HG03571 (cell line): ENCODE data around the gene ANKRD44.
"Not testable (repeated sequence)": the region's sequence is repeated elsewhere in the genome, so short reads cannot be mapped to it uniquely, and the experiment has no call there.

Experiments
- ATAC-seq: cut with Tn5 transposase; IDR thresholded peaks from one replicate; pipeline ENCODE4 v1.9.1; 2021; ENCODE audit not compliant: unreplicated experiment

Gene ANKRD44

GRCh38 chr2:197085665-197086064 is 224.9 kb downstream of the ANKRD44 start:
- ATAC-seq, result no peak

GRCh38 chr2:197081294-197081693 is 229.3 kb downstream of the ANKRD44 start:
- no peak for ATAC-seq

GRCh38 chr2:197080578-197081216 is 229.9 kb downstream of the ANKRD44 start:
- ATAC-seq, result no peak

DNA sequence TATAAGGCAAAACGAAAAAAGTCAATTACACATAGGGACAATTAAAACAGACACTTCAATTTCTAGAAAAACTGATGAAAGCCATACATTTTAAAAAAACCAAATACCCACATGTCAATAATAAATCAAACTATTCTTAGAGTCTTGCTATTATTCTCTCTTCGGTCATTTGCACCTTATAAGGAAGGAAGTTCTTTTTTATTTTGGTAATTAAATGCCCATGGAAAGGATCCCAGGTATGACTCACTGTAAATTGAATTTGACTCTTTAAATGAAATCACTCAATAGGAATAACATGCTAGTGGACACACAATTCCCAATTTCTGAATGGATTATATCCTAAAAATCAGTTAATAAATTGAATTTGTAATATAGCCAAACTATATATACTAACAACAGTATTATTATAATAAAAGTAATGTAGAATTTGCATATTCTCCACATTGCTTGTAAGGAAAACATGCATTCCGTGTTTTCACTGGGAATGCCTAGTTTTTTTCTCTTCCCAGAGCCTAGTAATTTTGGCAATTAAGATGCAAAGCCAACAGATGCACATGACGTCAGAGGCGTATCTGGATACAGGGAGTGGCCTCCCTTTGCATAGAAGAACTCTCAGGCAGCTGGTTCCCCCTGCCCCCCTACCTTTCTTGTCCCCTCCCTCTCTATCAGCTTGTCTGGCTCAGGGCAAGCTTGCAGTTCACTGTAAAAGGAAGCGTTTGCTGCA is 230.6 kb downstream of the ANKRD44 start:
- no peak for ATAC-seq

DNA sequence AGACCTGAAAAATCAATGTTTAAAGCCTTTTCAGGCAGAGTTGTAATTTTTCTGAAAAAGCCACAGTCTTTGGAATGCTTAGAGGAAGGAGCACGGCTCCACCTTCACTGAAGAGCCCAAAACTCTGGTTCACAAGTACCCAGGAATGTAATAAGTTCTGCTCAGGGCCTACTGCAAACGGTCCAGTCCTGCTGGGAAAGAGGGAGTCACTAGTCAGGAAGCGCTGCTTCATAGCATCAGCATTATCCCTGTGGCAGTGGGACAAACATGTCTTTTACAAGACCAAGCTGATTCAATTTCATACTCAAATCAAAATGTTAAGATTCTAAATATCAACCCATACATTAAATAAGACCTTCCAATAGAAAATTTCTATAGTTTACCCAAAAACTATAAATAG is 231.2 kb downstream of the ANKRD44 start:
- ATAC-seq, result no peak

- no peak for ATAC-seq
Measured at GRCh38 chr2:197078535-197078934, 232.0 kb downstream of the ANKRD44 start.

- no peak for ATAC-seq
Measured at GRCh38 chr2:197077336-197077735, 233.2 kb downstream of the ANKRD44 start.

- no peak for ATAC-seq
Measured at GRCh38 chr2:197076652-197077051, 233.9 kb downstream of the ANKRD44 start.

DNA sequence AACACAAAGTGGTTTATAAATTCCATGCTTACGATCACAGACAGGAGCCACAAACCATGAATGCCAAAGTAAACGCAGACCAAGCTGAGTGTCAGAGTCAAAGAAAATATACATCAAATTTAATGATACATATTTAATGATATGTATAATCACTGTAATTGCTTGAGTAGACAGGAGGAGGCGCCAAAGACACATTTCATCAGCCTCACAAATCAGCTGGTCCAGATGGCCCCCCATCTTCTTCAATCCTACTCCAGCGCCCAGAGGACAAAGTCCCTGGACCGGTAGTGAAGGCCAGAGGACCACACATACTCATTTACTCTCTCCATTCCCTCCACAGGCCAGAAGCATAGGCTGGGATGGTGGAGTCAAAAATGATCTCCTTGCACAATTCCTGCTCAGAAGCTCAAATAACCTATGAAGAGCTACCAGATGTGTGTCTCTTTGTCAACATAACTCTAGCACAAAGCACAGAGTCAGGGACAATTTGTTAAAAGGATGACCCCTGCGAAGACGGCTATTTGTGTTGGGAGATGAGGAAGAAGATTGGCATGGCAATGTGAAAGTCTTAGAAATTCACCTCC is 234.7 kb downstream of the ANKRD44 start:
- no peak for ATAC-seq

DNA sequence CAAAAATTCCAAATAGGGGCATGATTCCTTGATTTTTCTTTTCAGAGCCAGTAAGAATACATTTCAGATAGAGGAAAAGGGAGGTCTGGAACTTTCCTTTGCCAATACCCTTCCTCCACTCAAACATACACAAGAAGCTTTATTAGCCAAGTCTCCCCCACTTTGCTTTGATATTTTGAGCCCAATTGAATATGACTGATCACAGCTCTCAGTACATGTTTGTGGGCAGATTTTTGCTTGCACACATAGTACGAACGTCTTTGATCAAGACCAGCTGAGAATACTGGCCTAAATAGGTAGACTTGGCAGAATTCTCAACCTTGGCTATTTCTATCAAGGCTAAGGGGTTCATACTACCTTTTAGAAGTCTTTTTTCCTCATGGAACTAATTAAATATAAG is 235.3 kb downstream of the ANKRD44 start:
- ATAC-seq, result no peak

DNA sequence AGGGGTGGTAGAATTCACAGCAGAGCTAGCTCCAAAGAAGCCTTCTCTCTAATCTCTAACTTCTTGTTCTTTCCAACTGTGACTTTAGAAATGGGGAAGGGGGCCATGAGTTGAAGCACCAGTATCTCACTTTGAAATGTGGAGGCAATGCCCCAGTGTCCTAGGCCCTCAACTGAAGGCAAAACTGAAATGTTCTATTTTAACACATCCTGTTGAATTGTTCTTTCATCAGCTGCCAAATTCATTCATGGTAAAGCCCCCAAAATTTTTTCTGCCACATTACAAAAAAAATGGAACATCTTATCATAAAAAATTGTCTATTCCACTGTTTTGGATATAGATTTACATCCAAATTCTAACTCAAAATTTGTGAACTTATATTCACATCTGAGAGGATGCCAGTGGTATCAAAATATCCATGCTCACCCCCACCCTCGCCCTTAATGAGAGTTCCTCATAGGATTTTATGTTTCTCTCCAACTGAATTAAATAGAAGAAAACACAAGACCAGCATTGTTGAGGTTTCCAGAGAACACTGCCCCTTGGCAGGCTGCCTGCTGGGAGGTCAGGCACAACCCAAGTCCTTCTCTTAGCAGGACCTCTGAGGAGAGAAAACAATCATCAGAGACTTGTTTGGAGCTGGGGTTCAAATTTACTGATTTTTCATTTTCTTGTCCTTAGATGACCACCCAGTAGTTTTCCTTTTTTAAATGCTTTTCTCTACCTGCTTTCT is 236.7 kb downstream of the ANKRD44 start:
- ATAC-seq, result no peak

GRCh38 chr2:197073270-197073669 is 237.3 kb downstream of the ANKRD44 start:
- ATAC-seq, result no peak

GRCh38 chr2:197072533-197072932 is 238.0 kb downstream of the ANKRD44 start:
- no peak for ATAC-seq

- no peak for ATAC-seq
Measured at GRCh38 chr2:197071790-197072436, 238.7 kb downstream of the ANKRD44 start.

- no peak for ATAC-seq
Measured at GRCh38 chr2:197071213-197071612, 239.4 kb downstream of the ANKRD44 start.

- ATAC-seq, result no peak
Measured at GRCh38 chr2:197069958-197070357, 240.6 kb downstream of the ANKRD44 start.

DNA sequence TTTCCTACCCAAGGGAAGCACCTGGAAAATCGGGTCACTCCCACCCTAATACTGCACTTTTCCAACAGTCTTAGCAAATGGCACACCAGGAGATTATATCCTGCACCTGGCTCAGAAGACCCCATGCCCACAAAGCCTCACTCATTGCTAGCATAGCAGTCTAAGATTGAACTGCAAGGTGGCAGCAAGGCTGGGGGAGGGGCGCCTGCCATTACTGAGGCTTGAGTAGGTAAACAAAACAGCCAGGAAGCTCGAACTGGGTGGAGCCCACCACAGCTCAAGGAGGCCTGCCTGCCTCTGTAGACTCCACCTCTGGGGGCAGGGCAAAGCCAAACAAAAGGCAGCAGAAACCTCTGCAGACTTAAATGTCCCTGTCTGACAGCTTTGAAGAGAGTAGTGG is 248.0 kb downstream of the ANKRD44 start:
- ATAC-seq, result not testable (repeated sequence)

DNA sequence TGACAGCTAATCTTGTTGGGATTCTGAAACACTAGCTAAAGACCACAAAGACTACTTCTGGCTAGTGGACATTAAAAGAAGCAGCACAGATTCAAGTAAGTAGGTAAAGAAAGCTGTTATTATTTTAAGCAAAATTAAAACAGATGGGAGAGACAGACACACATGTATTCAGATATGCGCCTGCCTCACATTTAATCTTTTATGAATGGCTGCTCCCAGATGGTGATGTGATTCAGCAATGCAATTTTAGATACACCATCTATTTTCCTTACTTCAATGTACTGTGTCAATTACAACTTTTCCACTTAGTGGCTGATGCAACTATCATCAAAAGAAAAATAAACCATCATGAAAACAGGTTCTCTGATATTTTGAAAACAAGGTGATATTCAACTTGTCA is 251.1 kb downstream of the ANKRD44 start:
- no peak for ATAC-seq

DNA sequence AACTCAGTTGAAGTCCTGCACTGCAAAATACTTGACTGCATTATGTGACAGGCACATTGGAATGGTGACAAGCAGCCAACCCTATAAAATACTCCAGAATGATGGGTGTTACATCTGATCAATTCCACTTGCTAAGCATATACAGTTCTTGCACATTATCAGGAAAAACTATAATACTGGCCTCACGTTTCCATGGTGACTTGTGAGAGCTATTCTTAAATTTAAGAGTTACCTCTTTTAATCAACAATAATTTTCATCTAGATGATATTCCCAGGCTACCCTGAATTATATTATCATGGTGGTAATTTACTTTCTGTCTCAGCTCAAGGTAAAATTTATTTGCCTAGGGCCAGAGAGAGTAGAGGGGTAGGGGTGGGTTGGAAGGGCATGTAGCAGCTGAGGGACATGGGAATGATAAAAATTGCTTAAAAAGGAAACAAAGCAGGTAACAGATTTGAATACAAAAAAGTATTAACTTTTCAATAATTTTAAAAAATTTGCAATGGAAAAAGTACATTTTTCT is 251.7 kb downstream of the ANKRD44 start:
- no peak for ATAC-seq

- no peak for ATAC-seq
Measured at GRCh38 chr2:197057959-197058358, 252.6 kb downstream of the ANKRD44 start.

GRCh38 chr2:197055045-197055444 is 255.5 kb downstream of the ANKRD44 start:
- ATAC-seq, result no peak
